Activated CD8-positive, alpha-beta T cell treated with anti-CD3 and anti-CD28 coated beads for 36 hours (primary cell): ENCODE results near the gene CLCA2. TPM values are rescaled to one million over a fixed set of nuclear protein-coding genes. Genes with fewer than 3 reads are reported as not detected.

ENCODE experiments used
- ATAC-seq: fragments of 200-7000 bp; cut with Tn5 transposase; one replicate; pipeline ENCODE4 v1.10.0; 2021; ENCODE audit warnings: mild to moderate bottlenecking, moderate library complexity
- CTCF ChIA-PET: fragments of 350-600 bp; sonication (Branson Sonifier 250); formaldehyde crosslinking; loops from one replicate; lab custom pipeline; 2021; ENCODE audit warnings: antibody characterized with exemption; lab: Charles Lee
- POLR2A ChIA-PET: fragments of 350-600 bp; sonication (Branson Sonifier 250); formaldehyde crosslinking; loops from one replicate; lab custom pipeline; 2021; ENCODE audit warnings: antibody characterized with exemption; lab: Charles Lee
- DNase-seq: peaks from one replicate; pipeline ENCODE4 v3.0.0-alpha.2; 2020
- H3K27ac Mint-ChIP-seq: one replicate; pipeline ENCODE4 v1.8.0; 2021; ENCODE audit warnings: mild to moderate bottlenecking, mixed read lengths
- H3K27me3 Mint-ChIP-seq: one replicate; pipeline ENCODE4 v1.8.0; 2021; ENCODE audit warnings: mixed read lengths
- H3K36me3 Mint-ChIP-seq: one replicate; pipeline ENCODE4 v1.8.0; 2021; ENCODE audit warnings: low read depth, mixed read lengths
- H3K4me1 Mint-ChIP-seq: one replicate; pipeline ENCODE4 v1.8.0; 2021; ENCODE audit warnings: low read depth, mixed read lengths
- H3K4me3 Mint-ChIP-seq: one replicate; pipeline ENCODE4 v1.8.0; 2021; ENCODE audit warnings: mild to moderate bottlenecking, moderate library complexity, mixed read lengths
- H3K9me3 Mint-ChIP-seq: one replicate; pipeline ENCODE4 v1.8.0; 2021; ENCODE audit warnings: mixed read lengths
- intact Hi-C: fragments of 100-400 bp; cut with micrococcal nuclease; formaldehyde crosslinking; loops from one replicate; pipeline ENCODE4 v1.10.0; 2022
- total RNA-seq, 2 experiments: library from RNA; stranded (reverse); gene quantifications; one replicate each; pipeline ENCODE4 v1.2.3, GENCODE V29; 2021
- TF ChIP-seq, protein P1 (sequence below): fragments of 200-600 bp; IDR thresholded peaks from one replicate; pipeline ENCODE4 v1.8.0; 2022; ENCODE audit warnings: antibody characterized with exemption, mild to moderate bottlenecking

Gene CLCA2
- total RNA-seq, 2 experiments from 2014 or later, result not detected

- Mint-ChIP-seq H3K27me3 (no peaks in the 10 kb centered on the region), H3K4me3 (peak overlapping the region; percentile 80), H3K36me3 (no peaks in the 10 kb centered on the region), H3K4me1 (peaks cover 8% of the 10 kb centered on the region), H3K9me3 (no peaks in the 10 kb centered on the region), H3K27ac (no peak overlapping the region)
- ATAC-seq, result peak; percentile 36
- ChIA-PET POLR2A (no interaction called here), CTCF (interaction anchor here (0.7 to 7.8 kb wide), 23 partner anchors 10 to 251 kb away, joined by 3 to 88 read pairs (median 4); partner anchors contain the start of genes CLCA2, ODF2L and SH3GLB1)
- intact Hi-C loops, result loop anchor here (1.0 to 10.0 kb wide), 3 partner anchors 123 to 239 kb away; partner anchors contain the start of gene SH3GLB1
- peak; percentile 47 for DNase-seq
- TF ChIP-seq, protein P1, sequence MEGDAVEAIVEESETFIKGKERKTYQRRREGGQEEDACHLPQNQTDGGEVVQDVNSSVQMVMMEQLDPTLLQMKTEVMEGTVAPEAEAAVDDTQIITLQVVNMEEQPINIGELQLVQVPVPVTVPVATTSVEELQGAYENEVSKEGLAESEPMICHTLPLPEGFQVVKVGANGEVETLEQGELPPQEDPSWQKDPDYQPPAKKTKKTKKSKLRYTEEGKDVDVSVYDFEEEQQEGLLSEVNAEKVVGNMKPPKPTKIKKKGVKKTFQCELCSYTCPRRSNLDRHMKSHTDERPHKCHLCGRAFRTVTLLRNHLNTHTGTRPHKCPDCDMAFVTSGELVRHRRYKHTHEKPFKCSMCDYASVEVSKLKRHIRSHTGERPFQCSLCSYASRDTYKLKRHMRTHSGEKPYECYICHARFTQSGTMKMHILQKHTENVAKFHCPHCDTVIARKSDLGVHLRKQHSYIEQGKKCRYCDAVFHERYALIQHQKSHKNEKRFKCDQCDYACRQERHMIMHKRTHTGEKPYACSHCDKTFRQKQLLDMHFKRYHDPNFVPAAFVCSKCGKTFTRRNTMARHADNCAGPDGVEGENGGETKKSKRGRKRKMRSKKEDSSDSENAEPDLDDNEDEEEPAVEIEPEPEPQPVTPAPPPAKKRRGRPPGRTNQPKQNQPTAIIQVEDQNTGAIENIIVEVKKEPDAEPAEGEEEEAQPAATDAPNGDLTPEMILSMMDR, result no peak
Observed at GRCh38 chr1:86502721-86503405, 78.9 kb downstream of the CLCA2 start.

GRCh38 chr1:86503406-86504136 lies 79.6 kb downstream of the CLCA2 start:
- Mint-ChIP-seq H3K27me3 (no peaks in the 10 kb centered on the region), H3K4me3 (peak overlapping the region; percentile 80), H3K27ac (no peak overlapping the region), H3K4me1 (peaks cover 8% of the 10 kb centered on the region), H3K9me3 (no peaks in the 10 kb centered on the region), H3K36me3 (no peaks in the 10 kb centered on the region)
- POLR2A ChIA-PET, result interaction anchor here (1.0 kb wide), 1 partner anchor 201 kb away, joined by 4 read pairs; the partner anchor contains the start of gene SH3GLB1
- DNase-seq (no peak), ATAC-seq (no peak)
- CTCF ChIA-PET, result interaction anchor here (0.9 to 7.8 kb wide), 5 partner anchors 16 to 201 kb away, joined by 3 to 88 read pairs (median 47); partner anchors contain the start of gene SH3GLB1
- TF ChIP-seq, protein P1, result no peak
- intact Hi-C loops, result loop anchor here (5.0 to 10.0 kb wide), 2 partner anchors 201 to 239 kb away; partner anchors contain the start of gene SH3GLB1

DNA sequence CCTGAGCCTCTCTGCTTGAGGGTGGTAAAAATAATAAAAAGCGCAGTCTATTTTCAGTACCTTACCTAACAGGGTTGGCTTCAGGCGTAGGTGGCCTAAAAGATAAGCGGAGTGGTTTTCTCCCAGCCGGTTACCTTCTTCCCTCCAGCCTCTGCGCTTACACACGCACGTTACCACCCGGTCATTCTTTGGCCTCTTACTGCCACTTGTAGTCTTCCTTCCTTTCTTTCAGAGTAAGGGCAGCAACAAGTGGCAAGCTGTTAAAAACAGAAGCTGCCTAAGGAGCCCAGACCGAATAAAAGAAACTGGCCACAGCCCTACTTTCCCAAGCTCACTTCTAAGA lies 80.1 kb downstream of the CLCA2 start:
- Mint-ChIP-seq H3K36me3 (no peaks in the 10 kb centered on the region), H3K4me3 (no peak overlapping the region), H3K27ac (no peak overlapping the region), H3K4me1 (peaks cover 8% of the 10 kb centered on the region), H3K9me3 (no peaks in the 10 kb centered on the region), H3K27me3 (peaks cover 1% of the 10 kb centered on the region)
- TF ChIP-seq, protein P1, result no peak
- no peak for DNase-seq
- intact Hi-C loops, result loop anchor here (5.0 to 10.0 kb wide), 2 partner anchors 201 to 238 kb away; partner anchors contain the start of gene SH3GLB1
- no peak for ATAC-seq
- ChIA-PET POLR2A (interaction anchor here (1.0 kb wide), 1 partner anchor 201 kb away, joined by 4 read pairs; the partner anchor contains the start of gene SH3GLB1), CTCF (interaction anchor here (0.9 to 7.8 kb wide), 6 partner anchors 14 to 200 kb away, joined by 3 to 67 read pairs (median 4); partner anchors contain the start of gene SH3GLB1)

DNA sequence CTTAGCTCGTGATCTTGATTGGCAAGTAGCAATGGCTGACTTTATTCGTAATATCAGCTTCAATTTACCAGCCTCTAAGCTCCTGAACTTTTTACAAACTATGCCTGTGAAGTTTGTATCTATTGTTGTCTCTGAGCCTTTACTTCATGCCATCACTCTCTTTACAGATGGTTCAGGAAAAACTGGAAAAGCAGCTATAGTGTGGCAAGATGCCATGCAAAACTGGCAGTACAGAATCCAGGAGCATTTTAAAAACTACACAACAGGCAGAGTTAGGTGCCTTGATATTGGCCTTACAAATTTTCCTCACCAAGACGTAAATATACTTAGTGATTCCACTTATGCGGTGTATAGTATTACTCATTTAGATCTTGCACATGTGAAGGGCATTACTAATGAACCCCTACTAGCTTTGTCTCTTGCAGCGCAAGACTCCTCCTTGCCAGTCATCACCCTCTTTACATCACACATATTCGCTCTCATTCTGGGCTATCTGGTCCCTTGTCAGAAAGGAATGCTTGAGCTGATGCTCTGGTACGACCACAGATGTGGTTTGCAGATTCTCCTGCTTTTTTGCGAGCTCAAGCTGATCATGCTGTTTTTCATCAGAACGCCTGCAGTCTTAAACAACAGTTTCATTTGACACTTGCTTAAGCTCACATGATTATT lies 81.1 kb downstream of the CLCA2 start:
- no peak overlapping the region for H3K4me3 Mint-ChIP-seq
- ChIA-PET CTCF (interaction anchor here (0.8 to 7.8 kb wide), 8 partner anchors 15 to 237 kb away, joined by 3 to 67 read pairs (median 4); partner anchors contain the start of gene SH3GLB1), POLR2A (no interaction called here)
- no peak for DNase-seq
- no peak overlapping the region for H3K27ac Mint-ChIP-seq
- intact Hi-C loops, result loop anchor here (5.0 to 10.0 kb wide), 2 partner anchors 200 to 237 kb away; partner anchors contain the start of gene SH3GLB1
- ATAC-seq, result no peak
- TF ChIP-seq, protein P1, result no peak
- H3K36me3 Mint-ChIP-seq, result no peaks in the 10 kb centered on the region
- H3K27me3 Mint-ChIP-seq, result peaks cover 1% of the 10 kb centered on the region
- no peaks in the 10 kb centered on the region for H3K9me3 Mint-ChIP-seq
- peaks cover 8% of the 10 kb centered on the region for H3K4me1 Mint-ChIP-seq
